ENCODE measurements around the gene KANSL3.

DNA sequence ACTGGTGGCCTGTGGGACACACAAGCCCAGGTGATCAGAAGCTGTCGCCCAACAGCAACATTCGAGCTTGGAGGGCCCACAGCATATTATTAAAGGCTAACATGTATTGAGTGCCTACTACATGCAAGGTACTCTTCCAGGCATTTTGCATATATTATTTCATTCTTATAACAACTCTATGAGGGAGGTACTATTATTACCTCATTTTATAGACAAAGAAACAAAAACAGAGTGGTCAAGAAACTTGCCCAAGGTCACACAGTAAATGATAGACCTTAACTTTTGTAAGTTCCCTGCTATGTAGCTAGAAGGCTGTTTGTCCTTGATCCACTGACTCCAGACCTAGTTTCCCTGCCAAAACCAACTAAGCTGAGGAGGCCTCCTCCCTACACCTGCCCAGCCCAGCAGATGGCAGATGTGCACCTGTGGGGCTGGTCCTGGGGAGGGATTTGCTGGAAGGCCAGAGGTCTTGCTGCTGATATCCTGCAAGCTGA is 35.7 kb downstream of the KANSL3 start:
- no peak for TF ChIP-seq POLR2AphosphoS5 (IDR thresholded peaks at IDR 0.05; ENCODE audit: low read depth)
- TF ChIP-seq CREB1 (CRISPR knock-in tag; IDR thresholded peaks at IDR 0.05; ENCODE audit: low read depth): no peak
- TF ChIP-seq, protein P1, sequence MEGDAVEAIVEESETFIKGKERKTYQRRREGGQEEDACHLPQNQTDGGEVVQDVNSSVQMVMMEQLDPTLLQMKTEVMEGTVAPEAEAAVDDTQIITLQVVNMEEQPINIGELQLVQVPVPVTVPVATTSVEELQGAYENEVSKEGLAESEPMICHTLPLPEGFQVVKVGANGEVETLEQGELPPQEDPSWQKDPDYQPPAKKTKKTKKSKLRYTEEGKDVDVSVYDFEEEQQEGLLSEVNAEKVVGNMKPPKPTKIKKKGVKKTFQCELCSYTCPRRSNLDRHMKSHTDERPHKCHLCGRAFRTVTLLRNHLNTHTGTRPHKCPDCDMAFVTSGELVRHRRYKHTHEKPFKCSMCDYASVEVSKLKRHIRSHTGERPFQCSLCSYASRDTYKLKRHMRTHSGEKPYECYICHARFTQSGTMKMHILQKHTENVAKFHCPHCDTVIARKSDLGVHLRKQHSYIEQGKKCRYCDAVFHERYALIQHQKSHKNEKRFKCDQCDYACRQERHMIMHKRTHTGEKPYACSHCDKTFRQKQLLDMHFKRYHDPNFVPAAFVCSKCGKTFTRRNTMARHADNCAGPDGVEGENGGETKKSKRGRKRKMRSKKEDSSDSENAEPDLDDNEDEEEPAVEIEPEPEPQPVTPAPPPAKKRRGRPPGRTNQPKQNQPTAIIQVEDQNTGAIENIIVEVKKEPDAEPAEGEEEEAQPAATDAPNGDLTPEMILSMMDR (conservative IDR thresholded peaks at IDR 0.05; ENCODE audit: low read depth in 2 of 2): peak in 1 of 2 experiments; percentile 46; a peak in 2 of 4 replicates
- no peak for TF ChIP-seq EZH2phosphoT487 (IDR thresholded peaks at IDR 0.05; ENCODE audit: unreplicated experiment)
- TF ChIP-seq EZH2 (IDR thresholded peaks at IDR 0.05; ENCODE audit: low read depth, unreplicated experiment): no peak
- no peak for TF ChIP-seq ZNF331 (CRISPR knock-in tag; IDR thresholded peaks at IDR 0.05; ENCODE audit: low read depth)
- TF ChIP-seq JUNB (IDR thresholded peaks at IDR 0.05; ENCODE audit: unreplicated experiment): no peak
- TF ChIP-seq, protein P2, sequence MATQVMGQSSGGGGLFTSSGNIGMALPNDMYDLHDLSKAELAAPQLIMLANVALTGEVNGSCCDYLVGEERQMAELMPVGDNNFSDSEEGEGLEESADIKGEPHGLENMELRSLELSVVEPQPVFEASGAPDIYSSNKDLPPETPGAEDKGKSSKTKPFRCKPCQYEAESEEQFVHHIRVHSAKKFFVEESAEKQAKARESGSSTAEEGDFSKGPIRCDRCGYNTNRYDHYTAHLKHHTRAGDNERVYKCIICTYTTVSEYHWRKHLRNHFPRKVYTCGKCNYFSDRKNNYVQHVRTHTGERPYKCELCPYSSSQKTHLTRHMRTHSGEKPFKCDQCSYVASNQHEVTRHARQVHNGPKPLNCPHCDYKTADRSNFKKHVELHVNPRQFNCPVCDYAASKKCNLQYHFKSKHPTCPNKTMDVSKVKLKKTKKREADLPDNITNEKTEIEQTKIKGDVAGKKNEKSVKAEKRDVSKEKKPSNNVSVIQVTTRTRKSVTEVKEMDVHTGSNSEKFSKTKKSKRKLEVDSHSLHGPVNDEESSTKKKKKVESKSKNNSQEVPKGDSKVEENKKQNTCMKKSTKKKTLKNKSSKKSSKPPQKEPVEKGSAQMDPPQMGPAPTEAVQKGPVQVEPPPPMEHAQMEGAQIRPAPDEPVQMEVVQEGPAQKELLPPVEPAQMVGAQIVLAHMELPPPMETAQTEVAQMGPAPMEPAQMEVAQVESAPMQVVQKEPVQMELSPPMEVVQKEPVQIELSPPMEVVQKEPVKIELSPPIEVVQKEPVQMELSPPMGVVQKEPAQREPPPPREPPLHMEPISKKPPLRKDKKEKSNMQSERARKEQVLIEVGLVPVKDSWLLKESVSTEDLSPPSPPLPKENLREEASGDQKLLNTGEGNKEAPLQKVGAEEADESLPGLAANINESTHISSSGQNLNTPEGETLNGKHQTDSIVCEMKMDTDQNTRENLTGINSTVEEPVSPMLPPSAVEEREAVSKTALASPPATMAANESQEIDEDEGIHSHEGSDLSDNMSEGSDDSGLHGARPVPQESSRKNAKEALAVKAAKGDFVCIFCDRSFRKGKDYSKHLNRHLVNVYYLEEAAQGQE (IDR thresholded peaks at IDR 0.05; ENCODE audit: unreplicated experiment): no peak
